Mesenchymal stem cell (in vitro differentiated cells and primary cell): ENCODE results near the gene ENG.

ENCODE experiments used
- DNase-seq: peaks from one replicate; pipeline ENCODE4 v3.0.0-alpha.2; 2013
- H2AFZ ChIP-seq: one replicate; pipeline ENCODE4 v1.6.1; 2013; ENCODE audit warnings: low read depth, mild to moderate bottlenecking, control low read depth, inconsistent platforms, low read length, moderate library complexity
- H2AK5ac ChIP-seq: 2 replicates; pipeline ENCODE4 v1.6.1; 2013; ENCODE audit warnings: low read length, moderate library complexity, mild to moderate bottlenecking, inconsistent platforms; ENCODE audit not compliant: severe bottlenecking
- H2BK120ac ChIP-seq: one replicate; pipeline ENCODE4 v1.6.1; 2013; ENCODE audit warnings: low read depth, mild to moderate bottlenecking, inconsistent platforms, low read length, moderate library complexity
- H2BK12ac ChIP-seq, 2 experiments: one replicate each; pipeline ENCODE4 v1.6.1; 2013; ENCODE audit warnings: inconsistent platforms in 2 of 2, low read length in 2 of 2, mild to moderate bottlenecking in 2 of 2, moderate library complexity in 2 of 2, control low read depth in 1 of 2
- H2BK15ac ChIP-seq: one replicate; pipeline ENCODE4 v1.6.1; 2013; ENCODE audit warnings: mild to moderate bottlenecking, low read depth, inconsistent platforms; ENCODE audit not compliant: poor library complexity, severe bottlenecking
- H2BK5ac ChIP-seq: 2 replicates; pipeline ENCODE4 v1.6.1; 2013; ENCODE audit warnings: low read depth, mild to moderate bottlenecking, low read length, control low read depth, inconsistent platforms; ENCODE audit not compliant: poor library complexity, severe bottlenecking
- H3K14ac ChIP-seq, 2 experiments: one replicate each; pipeline ENCODE4 v1.6.1; 2013; ENCODE audit warnings: inconsistent platforms in 2 of 2, low read length in 2 of 2, control low read depth in 1 of 2, mild to moderate bottlenecking in 1 of 2, moderate library complexity in 1 of 2
- H3K18ac ChIP-seq, 2 experiments: one replicate each; pipeline ENCODE4 v1.6.1; 2013; ENCODE audit warnings: inconsistent platforms in 2 of 2, low read length in 2 of 2, control low read depth in 1 of 2, low read depth in 1 of 2, mild to moderate bottlenecking in 1 of 2
- H3K23ac ChIP-seq, 2 experiments: one replicate each; pipeline ENCODE4 v1.6.1; 2013; ENCODE audit warnings: inconsistent platforms in 2 of 2, low read length in 2 of 2, mild to moderate bottlenecking in 2 of 2, moderate library complexity in 2 of 2, control low read depth in 1 of 2
- H3K27ac ChIP-seq: 2 replicates; pipeline ENCODE4 v1.5.1; 2013; ENCODE audit warnings: mild to moderate bottlenecking, moderate library complexity, low read length, control low read depth, inconsistent platforms; ENCODE audit not compliant: poor library complexity, severe bottlenecking
- H3K27me3 ChIP-seq, 2 experiments: 2 replicates each; pipeline versions ENCODE4 v1.6.1 to v1.7.0; 2013; ENCODE audit warnings: low read length in 2 of 2, mild to moderate bottlenecking in 2 of 2, moderate library complexity in 2 of 2, control low read depth in 1 of 2, inconsistent platforms in 1 of 2; ENCODE audit not compliant: control insufficient read depth in 1 of 2, insufficient read depth in 1 of 2
- H3K36me3 ChIP-seq, 2 experiments: 2 replicates each; pipeline versions ENCODE4 v1.6.1 to v1.7.0; 2013; ENCODE audit warnings: low read length in 2 of 2, control low read depth in 1 of 2, inconsistent platforms in 1 of 2, low read depth in 1 of 2, mild to moderate bottlenecking in 1 of 2; ENCODE audit not compliant: insufficient read depth in 2 of 2, control insufficient read depth in 1 of 2
- H3K4ac ChIP-seq, 2 experiments: one replicate each; pipeline ENCODE4 v1.6.1; 2013; ENCODE audit warnings: inconsistent platforms in 2 of 2, low read length in 2 of 2, mild to moderate bottlenecking in 2 of 2, moderate library complexity in 2 of 2, control low read depth in 1 of 2, low read depth in 1 of 2
- H3K4me1 ChIP-seq: 2 replicates; pipeline ENCODE4 v1.6.1; 2013; ENCODE audit warnings: low read depth, low read length, control low read depth; ENCODE audit not compliant: control insufficient read depth, insufficient read depth
- H3K4me2 ChIP-seq: 2 replicates; pipeline ENCODE4 v1.6.1; 2013; ENCODE audit warnings: low read length, mild to moderate bottlenecking, inconsistent platforms; ENCODE audit not compliant: poor library complexity, severe bottlenecking
- H3K4me3 ChIP-seq, 2 experiments: 2 replicates each; pipeline versions ENCODE4 v1.5.1 to v1.7.0; 2013; ENCODE audit warnings: low read length in 2 of 2, mild to moderate bottlenecking in 2 of 2, control low read depth in 1 of 2, low read depth in 1 of 2; ENCODE audit not compliant: insufficient read depth in 1 of 2
- H3K79me1 ChIP-seq: replicated peaks from 2 replicates; pipeline ENCODE4 v1.6.1; 2013; ENCODE audit warnings: mild to moderate bottlenecking, control low read depth, low read length, inconsistent platforms; ENCODE audit not compliant: poor library complexity, severe bottlenecking
- H3K9ac ChIP-seq: 2 replicates; pipeline ENCODE4 v1.7.0; 2013; ENCODE audit warnings: mild to moderate bottlenecking, low read length, moderate library complexity
- H3K9me3 ChIP-seq: 2 replicates; pipeline ENCODE4 v1.7.0; 2013; ENCODE audit warnings: mild to moderate bottlenecking, low read length; ENCODE audit not compliant: control insufficient read depth
- H4K8ac ChIP-seq: one replicate; pipeline ENCODE4 v1.6.1; 2013; ENCODE audit warnings: inconsistent platforms, mild to moderate bottlenecking, low read length, moderate library complexity
- H4K91ac ChIP-seq: one replicate; pipeline ENCODE4 v1.6.1; 2013; ENCODE audit warnings: mild to moderate bottlenecking, low read length, inconsistent platforms
- WGBS: methylation state at CpG from one replicate; pipeline ENCODE4 v1.1.7; 2013; ENCODE audit warnings: mixed read lengths; 5-methylcytosine and 5-hydroxymethylcytosine counted together

ENG gene

GRCh38 chr9:127828262-127829031 is 26.0 kb downstream of the ENG start:
- Histone ChIP-seq H3K4me1 (peaks cover 17% of the 10 kb centered on the region), H3K27me3 (no peaks in the 10 kb centered on the region), H4K8ac (peak overlapping the region; percentile 91), H3K27ac (peak overlapping the region; percentile 1), H3K14ac (peak overlapping the region in 1 of 2 experiments; percentile 83), H3K9ac (peak overlapping the region; percentile 83), H2BK120ac (peak overlapping the region; percentile 95), H4K91ac (peak overlapping the region; percentile 87), H3K23ac (peak overlapping the region in 1 of 2 experiments; percentile 16), H3K4ac (peak overlapping the region; percentile 75 to 78), H2AK5ac (peak overlapping the region; percentile 79), H2AFZ (peak overlapping the region; percentile 64), H3K18ac (peak overlapping the region; percentile 85 to 86), H2BK5ac (no peak overlapping the region), H3K9me3 (no peaks in the 10 kb centered on the region), H2BK15ac (peak overlapping the region; percentile 92), H3K36me3 (peaks cover 33 to 65% of the 10 kb centered on the region in 2 experiments), H3K4me2 (peak overlapping the region; percentile 71), H3K79me1 (peaks cover 15% of the 10 kb centered on the region), H3K4me3 (peak overlapping the region; percentile 43 to 54), H2BK12ac (peak overlapping the region; percentile 40 to 65)
- peak; percentile 87 for DNase-seq
- WGBS, result 7% methylated on average over 34 of the region's 34 CpGs

GRCh38 chr9:127826253-127826913 is 28.1 kb downstream of the ENG start:
- WGBS, result 91% methylated on average over 6 of the region's 7 CpGs
- H3K27ac ChIP-seq, result no peak overlapping the region
- no peak overlapping the region for H2AK5ac ChIP-seq
- H3K9me3 ChIP-seq, result no peaks in the 10 kb centered on the region
- H3K4ac ChIP-seq, result peak overlapping the region in 1 of 2 experiments; percentile 32
- H2BK15ac ChIP-seq, result no peak overlapping the region
- H3K23ac ChIP-seq, result no peak overlapping the region
- H3K14ac ChIP-seq, result peak overlapping the region in 1 of 2 experiments; percentile 41
- H3K79me1 ChIP-seq, result peaks cover 10% of the 10 kb centered on the region
- DNase-seq, result no peak
- no peak overlapping the region for H2BK120ac ChIP-seq
- H2BK5ac ChIP-seq, result no peak overlapping the region
- no peak overlapping the region for H4K8ac ChIP-seq
- peaks cover 17% of the 10 kb centered on the region for H3K4me1 ChIP-seq
- no peak overlapping the region for H4K91ac ChIP-seq
- peaks cover 37 to 73% of the 10 kb centered on the region in 2 experiments for H3K36me3 ChIP-seq
- no peak overlapping the region for H2BK12ac ChIP-seq
- peak overlapping the region; percentile 83 for H3K9ac ChIP-seq
- H2AFZ ChIP-seq, result no peak overlapping the region
- no peak overlapping the region for H3K4me3 ChIP-seq
- peak overlapping the region in 1 of 2 experiments; percentile 18 for H3K18ac ChIP-seq
- no peaks in the 10 kb centered on the region for H3K27me3 ChIP-seq
- no peak overlapping the region for H3K4me2 ChIP-seq

GRCh38 chr9:127825319-127826051 is 29.0 kb downstream of the ENG start:
- H2AK5ac ChIP-seq, result no peak overlapping the region
- no peak overlapping the region for H2BK12ac ChIP-seq
- no peak overlapping the region for H3K9ac ChIP-seq
- H3K36me3 ChIP-seq, result peaks cover 43 to 75% of the 10 kb centered on the region in 2 experiments
- H3K4me2 ChIP-seq, result no peak overlapping the region
- H3K27me3 ChIP-seq, result no peaks in the 10 kb centered on the region
- peak overlapping the region; percentile 30 to 71 for H3K18ac ChIP-seq
- no peak overlapping the region for H2AFZ ChIP-seq
- H3K14ac ChIP-seq, result peak overlapping the region in 1 of 2 experiments; percentile 68
- H3K4me3 ChIP-seq, result no peak overlapping the region
- peaks cover 16% of the 10 kb centered on the region for H3K4me1 ChIP-seq
- no peak for DNase-seq
- no peaks in the 10 kb centered on the region for H3K9me3 ChIP-seq
- H3K23ac ChIP-seq, result no peak overlapping the region
- H2BK5ac ChIP-seq, result no peak overlapping the region
- H4K8ac ChIP-seq, result peak overlapping the region; percentile 93
- peaks cover 10% of the 10 kb centered on the region for H3K79me1 ChIP-seq
- H2BK15ac ChIP-seq, result no peak overlapping the region
- WGBS, result 58% methylated on average over 31 of the region's 42 CpGs
- no peak overlapping the region for H3K27ac ChIP-seq
- H4K91ac ChIP-seq, result peak overlapping the region; percentile 14
- H2BK120ac ChIP-seq, result no peak overlapping the region
- H3K4ac ChIP-seq, result no peak overlapping the region
